ENCODE measurements around the gene CERKL.

CERKL gene

GRCh38 chr2:181574321-181574720, 82.6 kb downstream of the CERKL start:
- DNase-seq (ENCODE audit: low read depth): no peak

DNA sequence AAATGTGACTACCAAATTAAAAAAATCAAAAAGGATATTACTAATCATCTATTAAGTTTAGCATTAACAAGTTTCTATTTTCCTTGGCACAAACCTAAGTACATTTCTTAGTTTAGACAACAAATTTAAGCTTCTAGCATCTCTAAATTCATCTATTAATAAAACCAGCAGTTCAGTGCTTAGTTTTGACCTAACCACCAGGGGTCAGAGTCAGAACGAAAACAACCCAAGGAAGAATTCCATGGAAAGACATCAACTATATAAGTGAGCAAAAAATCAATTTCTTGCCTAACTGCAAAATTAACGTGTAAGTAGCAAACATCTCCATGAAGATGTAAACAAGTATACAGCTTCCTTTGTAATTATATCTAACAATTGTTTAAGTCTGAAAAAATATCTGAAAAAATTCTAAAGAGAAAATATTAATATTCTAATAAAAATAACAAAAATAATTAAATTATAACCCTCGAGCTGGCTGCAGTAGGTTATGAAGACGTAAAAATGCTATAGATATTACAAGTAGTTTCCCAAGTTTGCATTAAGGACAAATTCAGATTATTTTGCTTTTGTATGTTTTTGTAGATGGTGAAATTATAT, 83.7 kb downstream of the CERKL start:
- DNase-seq (ENCODE audit: low read depth): peak; percentile 2

DNA sequence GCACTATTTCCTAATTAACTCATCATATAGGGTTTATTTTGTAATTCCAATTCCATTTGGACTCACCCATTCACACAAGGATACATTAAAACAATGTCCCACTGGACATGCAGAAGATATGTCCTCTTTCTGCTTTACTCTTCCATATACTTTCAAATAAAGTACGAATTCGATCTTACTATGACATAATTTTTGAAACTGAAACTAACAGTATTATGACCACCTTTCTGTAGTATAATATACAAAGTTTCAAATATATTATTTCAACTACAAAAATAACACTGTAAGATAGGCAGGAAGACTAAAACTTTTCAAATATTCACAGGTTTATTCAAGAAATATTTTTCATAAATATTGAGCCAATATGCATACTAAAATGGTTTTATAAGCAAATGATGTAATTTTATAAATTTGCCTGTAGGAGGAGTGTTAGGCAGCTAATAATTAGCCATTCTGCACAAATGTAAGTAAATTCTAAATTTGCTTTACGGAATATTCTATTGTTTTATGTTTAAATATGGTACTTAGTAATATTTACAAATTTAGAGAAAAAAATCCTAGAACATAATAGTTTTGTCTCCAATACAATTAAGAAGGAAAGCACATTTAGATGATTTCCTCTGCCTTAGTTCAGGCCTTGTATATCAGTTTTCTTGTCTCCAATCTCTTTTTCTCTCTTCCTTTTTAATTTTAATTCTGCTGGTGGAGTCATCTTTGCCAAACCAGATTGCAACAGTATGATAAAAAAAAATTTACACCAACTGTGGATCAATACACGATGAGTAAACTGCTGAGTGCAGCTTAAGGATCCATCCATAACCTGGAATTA, 85.9 kb downstream of the CERKL start:
- DNase-seq (ENCODE audit: low read depth): no peak

GRCh38 chr2:181570059-181570458, 86.8 kb downstream of the CERKL start:
- no peak for DNase-seq (ENCODE audit: low read depth)

DNA sequence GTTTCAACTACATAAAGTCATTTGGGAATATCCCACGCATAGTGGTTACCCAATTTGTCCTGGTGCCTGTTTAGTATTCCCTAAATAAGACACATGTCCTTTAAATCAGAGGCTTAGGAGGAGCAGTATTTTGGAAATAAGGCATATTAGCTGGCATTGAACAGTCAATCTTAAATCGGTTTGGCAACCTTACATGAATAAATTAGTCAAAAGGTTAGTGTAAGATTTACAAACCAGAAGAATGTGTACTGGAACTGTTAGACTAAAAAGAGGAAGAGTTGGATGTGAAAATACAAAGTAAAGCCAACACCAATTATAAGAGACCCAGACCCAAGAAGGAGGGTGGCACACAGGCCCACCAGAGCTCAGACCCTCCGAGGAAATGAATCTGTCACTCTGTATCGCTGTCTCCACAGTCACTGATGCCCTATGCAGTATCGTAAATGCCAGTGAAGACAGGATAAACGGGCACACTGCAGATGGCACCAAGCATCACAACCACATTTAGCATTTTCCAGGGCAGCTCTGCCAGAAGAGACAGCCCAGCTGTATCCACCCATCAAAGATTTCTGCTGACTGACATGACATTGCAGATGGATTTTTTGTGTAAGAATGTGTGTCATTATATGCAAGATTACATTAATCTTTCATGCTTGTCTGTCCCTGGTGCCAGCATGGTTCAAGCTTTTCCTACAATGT, 90.4 kb downstream of the CERKL start:
- DNase-seq (ENCODE audit: low read depth): no peak

DNA sequence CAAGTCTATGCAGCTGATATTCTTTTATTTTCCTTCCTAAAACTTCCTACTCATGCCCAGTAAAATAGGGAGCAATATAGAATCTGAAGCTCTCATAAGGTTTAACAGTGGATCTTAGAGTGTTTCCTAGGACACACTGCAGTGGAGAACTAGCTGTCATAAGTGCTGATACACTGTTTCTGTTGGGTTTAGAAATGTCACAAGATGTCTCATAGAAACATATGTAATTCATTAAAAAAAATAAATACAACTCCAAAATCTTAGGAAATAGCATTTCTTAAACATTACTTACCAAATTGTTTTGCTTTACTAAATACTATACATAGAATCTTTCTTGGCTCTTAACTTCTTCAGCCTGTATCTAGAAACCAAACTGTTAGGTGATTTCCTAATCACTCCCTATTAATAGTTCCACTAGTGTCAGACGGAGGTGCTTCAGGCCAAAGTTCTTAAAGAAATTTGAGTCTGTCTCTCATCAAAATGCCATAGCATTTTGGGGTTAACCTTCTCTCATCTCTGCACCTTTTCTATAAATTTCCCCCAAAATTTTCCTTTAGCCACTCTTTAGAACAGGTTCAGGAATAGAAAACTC, 93.7 kb downstream of the CERKL start:
- DNase-seq (ENCODE audit: low read depth): no peak

GRCh38 chr2:181558371-181558770, 98.5 kb downstream of the CERKL start:
- DNase-seq (ENCODE audit: low read depth): no peak

- DNase-seq (ENCODE audit: low read depth): no peak
Measured at GRCh38 chr2:181554061-181554830, 102.7 kb downstream of the CERKL start.

- DNase-seq (ENCODE audit: low read depth): no peak
Measured at GRCh38 chr2:181553244-181553643, 103.7 kb downstream of the CERKL start.

GRCh38 chr2:181552808-181553207, 104.1 kb downstream of the CERKL start:
- no peak for DNase-seq (ENCODE audit: low read depth)

DNA sequence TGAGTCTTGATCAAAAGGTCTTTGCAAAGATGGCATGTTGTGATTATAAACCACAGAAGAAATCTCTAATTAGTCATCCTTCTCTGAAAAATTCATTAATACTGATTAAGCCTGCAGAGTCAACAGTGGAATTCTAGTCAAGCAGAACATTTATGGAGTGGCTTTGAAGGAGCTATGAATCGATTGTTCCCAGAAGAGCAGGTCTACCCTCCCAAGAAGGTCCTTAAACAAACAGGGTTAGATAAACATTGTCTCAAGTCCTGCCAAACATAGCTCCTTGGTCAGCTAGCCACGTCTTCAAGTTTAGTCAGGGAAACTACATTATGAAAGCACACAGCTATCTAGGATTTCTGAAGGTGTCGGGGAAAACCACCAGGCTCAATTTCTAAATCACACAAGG, 110.8 kb downstream of the CERKL start:
- DNase-seq (ENCODE audit: low read depth): no peak

DNA sequence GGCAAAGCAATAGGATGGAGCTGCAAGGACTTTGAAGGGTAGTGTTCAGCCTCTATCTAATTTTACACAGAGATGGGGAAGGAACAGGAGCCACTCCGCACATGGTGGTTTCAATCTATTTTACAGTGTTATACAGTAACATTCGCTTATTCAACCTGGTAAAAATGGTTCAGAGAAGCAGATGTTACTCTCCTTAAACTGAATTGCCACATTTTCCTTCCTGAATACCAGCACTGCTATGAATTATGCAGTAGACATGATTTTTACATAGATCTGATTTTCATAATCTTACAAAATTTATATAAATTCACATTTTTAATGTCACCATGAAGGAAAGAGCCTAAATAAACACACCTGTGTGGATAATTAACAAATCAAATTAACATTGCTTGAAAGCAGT, 114.7 kb downstream of the CERKL start:
- DNase-seq (ENCODE audit: low read depth): no peak

DNA sequence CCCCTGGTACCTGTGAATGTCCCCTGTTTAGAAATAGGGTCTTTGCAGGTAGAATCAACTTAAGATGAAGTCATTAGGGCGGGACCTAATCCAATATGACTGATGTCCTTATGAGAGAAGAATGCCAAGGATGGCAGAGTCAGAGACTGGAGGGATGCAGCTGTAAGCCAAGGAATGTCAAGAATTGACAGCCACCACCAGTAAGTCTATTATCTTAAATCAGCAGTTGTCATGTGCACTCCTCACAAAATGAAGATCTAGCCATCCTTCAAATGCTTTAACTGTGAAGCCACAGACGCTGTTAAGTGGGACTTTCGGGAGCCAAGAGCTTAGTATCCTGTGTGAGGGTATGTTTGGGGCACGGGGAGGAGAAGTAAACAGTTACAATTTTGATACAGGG, 116.5 kb downstream of the CERKL start:
- no peak for DNase-seq (ENCODE audit: low read depth)

DNA sequence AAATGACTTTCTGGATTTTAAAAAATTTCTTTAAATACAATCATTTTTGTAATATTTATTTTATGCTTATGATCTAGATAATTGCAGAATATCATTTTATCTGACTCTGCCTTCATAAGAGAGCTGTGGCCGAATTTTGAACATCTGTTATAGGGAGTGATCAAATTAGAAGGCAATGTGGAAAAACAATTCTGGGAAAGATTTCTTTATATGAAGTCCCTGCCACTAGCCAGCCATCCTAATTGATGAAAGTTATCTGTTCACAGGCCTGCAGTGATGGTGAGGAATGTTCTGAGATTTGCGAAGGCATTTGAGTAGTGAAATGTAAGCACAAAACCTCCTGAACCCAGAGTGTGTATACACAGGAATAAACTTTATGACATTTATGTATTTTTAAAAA, 120.2 kb downstream of the CERKL start:
- DNase-seq (ENCODE audit: low read depth): no peak

DNA sequence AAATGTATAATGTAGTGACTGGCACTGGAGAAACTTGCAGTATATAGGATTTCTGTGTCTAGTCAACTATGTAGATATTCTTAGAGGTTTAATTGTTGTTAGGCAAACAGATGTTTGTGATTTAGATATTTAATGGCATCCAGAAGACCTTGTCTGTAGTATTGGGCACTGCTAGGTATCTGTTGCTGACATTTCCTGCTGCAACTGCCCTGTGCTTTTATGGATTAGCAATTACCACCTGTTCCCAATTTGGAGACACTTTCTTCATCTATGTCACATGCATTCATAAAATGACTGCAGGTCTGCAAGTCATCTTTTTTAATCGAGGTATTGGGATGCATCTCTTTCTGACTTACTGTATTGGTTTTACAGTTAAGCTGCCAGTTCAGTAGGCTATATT, 128.5 kb downstream of the CERKL start:
- DNase-seq (ENCODE audit: low read depth): no peak

DNA sequence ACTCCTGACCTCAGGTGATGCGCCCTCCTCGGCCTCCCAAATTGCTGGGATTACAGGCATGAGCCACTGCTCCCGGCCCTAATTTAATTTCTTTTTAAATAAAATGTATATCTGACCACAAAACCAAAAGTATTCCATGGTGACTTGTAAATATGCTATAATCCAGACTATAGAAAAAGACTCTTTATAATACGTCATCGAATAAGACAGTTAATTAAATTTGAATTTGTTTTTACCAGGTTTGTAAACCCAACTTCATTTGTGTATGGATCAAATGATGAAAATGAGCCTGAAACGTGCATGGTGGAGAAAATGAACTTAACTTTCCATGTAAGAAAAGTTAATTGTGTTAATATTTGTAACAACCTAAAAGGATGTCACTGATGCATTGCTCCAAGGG, 129.8 kb downstream of the CERKL start:
- no peak for DNase-seq (ENCODE audit: low read depth)

DNA sequence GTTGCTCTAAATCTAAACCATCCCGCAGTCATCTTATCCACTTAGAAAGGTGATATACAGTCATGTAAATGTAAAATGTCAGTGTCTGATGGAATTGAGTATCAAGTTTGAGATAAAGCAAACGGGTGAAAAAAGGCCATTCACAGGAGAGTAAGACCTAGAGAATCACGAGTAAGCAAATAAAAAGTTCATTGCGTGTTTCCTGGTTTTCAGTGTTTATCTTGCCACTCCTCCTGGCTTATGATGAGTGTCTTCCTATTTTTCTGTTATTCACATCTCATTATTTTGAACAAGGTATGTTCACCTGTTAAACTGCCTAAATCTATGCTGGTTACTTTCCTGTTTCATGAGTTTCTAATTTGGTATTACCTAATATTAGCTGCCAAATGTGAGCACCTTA, 130.9 kb downstream of the CERKL start:
- no peak for DNase-seq (ENCODE audit: low read depth)

GRCh38 chr2:181523756-181524155, 133.1 kb downstream of the CERKL start:
- DNase-seq (ENCODE audit: low read depth): no peak

DNA sequence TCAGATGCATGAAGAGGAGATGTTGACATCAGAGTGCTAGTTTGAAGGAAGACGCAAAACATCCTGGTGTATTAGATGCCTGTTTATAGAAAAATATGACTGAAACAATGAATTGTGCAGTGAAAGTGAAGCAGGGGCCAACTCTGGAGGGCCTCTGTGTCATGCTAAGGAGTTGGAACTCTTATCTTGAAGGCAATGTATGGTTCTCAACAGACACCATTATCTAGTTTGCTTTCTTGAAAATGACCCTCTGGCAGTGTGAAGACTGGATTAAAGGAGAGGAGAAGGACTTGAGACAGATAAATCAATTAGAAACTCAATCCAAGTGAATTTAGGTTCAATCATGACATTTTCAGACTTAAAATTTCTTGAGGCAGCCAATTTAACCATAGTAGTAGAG, 136.7 kb downstream of the CERKL start:
- DNase-seq (ENCODE audit: low read depth): no peak

- DNase-seq (ENCODE audit: low read depth): no peak
Measured at GRCh38 chr2:181517685-181518301, 139.1 kb downstream of the CERKL start.

- DNase-seq (ENCODE audit: low read depth): no peak
Measured at GRCh38 chr2:181516992-181517391, 139.9 kb downstream of the CERKL start.

GRCh38 chr2:181515719-181516118, 141.2 kb downstream of the CERKL start:
- DNase-seq (ENCODE audit: low read depth): no peak

Data from HS-27A (cell line).